Loucy (cell line): ENCODE data around the gene CCDC38.

Source experiments
- H2AFZ ChIP-seq: fragments of 200-600 bp; sonication (generic); 2 replicates; pipeline ENCODE4 v1.6.0; 2016; ENCODE audit warnings: antibody characterized with exemption, mild to moderate bottlenecking, low read length, moderate library complexity
- H3F3A ChIP-seq: fragments of 200-600 bp; 2 replicates; pipeline ENCODE4 v1.6.0; 2016; ENCODE audit warnings: antibody characterized with exemption, low read depth, mild to moderate bottlenecking
- H3K27me3 ChIP-seq: fragments of 200-600 bp; sonication (generic); 2 replicates; pipeline ENCODE4 v1.6.1; 2014; ENCODE audit warnings: low read length, mild to moderate bottlenecking; ENCODE audit not compliant: insufficient read depth, poor library complexity, severe bottlenecking
- H3K36me3 ChIP-seq: fragments of 200-600 bp; sonication (generic); 2 replicates; pipeline ENCODE4 v1.6.1; 2016; ENCODE audit warnings: low read length; ENCODE audit not compliant: insufficient read depth
- H3K4me1 ChIP-seq: fragments of 200-600 bp; sonication (generic); 2 replicates; pipeline ENCODE4 v1.5.1; 2014; ENCODE audit warnings: low read length, mild to moderate bottlenecking; ENCODE audit not compliant: insufficient read depth, poor library complexity, severe bottlenecking
- H3K4me2 ChIP-seq: fragments of 200-600 bp; sonication (generic); 2 replicates; pipeline ENCODE4 v1.6.0; 2014; ENCODE audit warnings: antibody characterized with exemption, low read length, low read depth, mild to moderate bottlenecking; ENCODE audit not compliant: poor library complexity, severe bottlenecking
- H3K4me3 ChIP-seq: fragments of 200-600 bp; sonication (generic); 2 replicates; pipeline ENCODE4 v1.5.1; 2014; ENCODE audit warnings: low read length, mild to moderate bottlenecking, mixed read lengths; ENCODE audit not compliant: poor library complexity, severe bottlenecking
- H3K79me2 ChIP-seq: fragments of 200-600 bp; sonication (generic); 2 replicates; pipeline ENCODE4 v1.6.1; 2014; ENCODE audit warnings: low read length; ENCODE audit not compliant: insufficient read depth
- H3K9ac ChIP-seq: fragments of 200-600 bp; sonication (generic); 2 replicates; pipeline ENCODE4 v1.6.0; 2014; ENCODE audit warnings: mild to moderate bottlenecking, low read depth, low read length, moderate library complexity; ENCODE audit not compliant: poor library complexity, severe bottlenecking
- H3K9me2 ChIP-seq: fragments of 200-600 bp; sonication (generic); replicated peaks from 2 replicates; pipeline ENCODE4 v1.6.1; 2016; ENCODE audit warnings: low read depth, low read length, mixed read lengths
- H3K9me3 ChIP-seq: fragments of 200-600 bp; sonication (generic); 2 replicates; pipeline ENCODE4 v1.6.1; 2014; ENCODE audit warnings: mild to moderate bottlenecking, antibody characterized with exemption, low read length, low read depth; ENCODE audit not compliant: insufficient read depth
- H4K20me1 ChIP-seq: fragments of 200-600 bp; sonication (generic); 2 replicates; pipeline ENCODE4 v1.6.0; 2014; ENCODE audit warnings: antibody characterized with exemption, low read length, mild to moderate bottlenecking; ENCODE audit not compliant: insufficient read depth, poor library complexity, severe bottlenecking
- CTCF ChIP-seq: fragments of 200-600 bp; sonication (generic); conservative IDR thresholded peaks from 2 replicates; pipeline ENCODE4 v1.5.1; 2014; ENCODE audit warnings: mild to moderate bottlenecking, antibody characterized with exemption, low read length
- EZH2phosphoT487 ChIP-seq: fragments of 200-600 bp; IDR thresholded peaks from 2 replicates; pipeline ENCODE4 v1.6.1; 2018; ENCODE audit warnings: antibody characterized with exemption, mild to moderate bottlenecking, moderate library complexity, borderline replicate concordance

CCDC38 gene

GRCh38 chr12:95959107-95959506 lies 16.7 kb upstream of the CCDC38 start:
- no peak overlapping the region for H2AFZ ChIP-seq
- no peak overlapping the region for H3K4me2 ChIP-seq
- TF ChIP-seq EZH2phosphoT487 (no peak), CTCF (peak; percentile 52)
- no peaks in the 10 kb centered on the region for H3K36me3 ChIP-seq
- no peaks in the 10 kb centered on the region for H3K9me3 ChIP-seq
- no peaks in the 10 kb centered on the region for H3F3A ChIP-seq
- H3K4me1 ChIP-seq: no peaks in the 10 kb centered on the region
- no peaks in the 10 kb centered on the region for H3K27me3 ChIP-seq
- H3K79me2 ChIP-seq: no peaks in the 10 kb centered on the region
- no peaks in the 10 kb centered on the region for H3K9me2 ChIP-seq
- H3K4me3 ChIP-seq: no peak overlapping the region
- H4K20me1 ChIP-seq: no peaks in the 10 kb centered on the region
- H3K9ac ChIP-seq: no peak overlapping the region

GRCh38 chr12:95956557-95957145 lies 14.2 kb upstream of the CCDC38 start:
- no peaks in the 10 kb centered on the region for H3K9me2 ChIP-seq
- TF ChIP-seq EZH2phosphoT487 (no peak), CTCF (no peak)
- no peaks in the 10 kb centered on the region for H3K27me3 ChIP-seq
- H3K9ac ChIP-seq: no peak overlapping the region
- no peaks in the 10 kb centered on the region for H4K20me1 ChIP-seq
- H3K4me2 ChIP-seq: no peak overlapping the region
- no peaks in the 10 kb centered on the region for H3K36me3 ChIP-seq
- H3K79me2 ChIP-seq: no peaks in the 10 kb centered on the region
- no peaks in the 10 kb centered on the region for H3F3A ChIP-seq
- no peak overlapping the region for H2AFZ ChIP-seq
- no peaks in the 10 kb centered on the region for H3K4me1 ChIP-seq
- H3K9me3 ChIP-seq: no peaks in the 10 kb centered on the region
- H3K4me3 ChIP-seq: no peak overlapping the region

GRCh38 chr12:95955549-95956159 lies 13.2 kb upstream of the CCDC38 start:
- Histone ChIP-seq H3K4me3 (no peak overlapping the region), H3K4me2 (no peak overlapping the region), H2AFZ (no peak overlapping the region), H3K9ac (no peak overlapping the region), H4K20me1 (no peaks in the 10 kb centered on the region), H3F3A (no peaks in the 10 kb centered on the region), H3K79me2 (no peaks in the 10 kb centered on the region), H3K36me3 (no peaks in the 10 kb centered on the region), H3K9me3 (no peaks in the 10 kb centered on the region), H3K4me1 (no peaks in the 10 kb centered on the region), H3K27me3 (no peaks in the 10 kb centered on the region), H3K9me2 (no peaks in the 10 kb centered on the region)
- TF ChIP-seq EZH2phosphoT487: no peak
- TF ChIP-seq CTCF: no peak
